Measurements from ENCODE around the gene SMTNL1. TPM values are rescaled to one million over a fixed set of nuclear protein-coding genes. Genes with fewer than 3 reads are reported as not detected.

Gene SMTNL1
- total and polyA plus RNA-seq, 9 of the 15 experiments (the other 6 are each of a cell fraction or from before 2014, with no cell fraction given), result not detected

- FAIRE-seq, result no peak
- ChIA-PET POLR2A (interaction anchor here (0.6 to 4.1 kb wide), 7 partner anchors 9 to 168 kb away, joined by 3 to 31 read pairs (median 6); partner anchors contain the start of gene TIMM10), CTCF (ENCODE audit: low intra/inter-chr PET ratio) (no interaction called here)
- Histone ChIP-seq H3K9me3 (replicated peaks; ENCODE audit: control insufficient read depth, insufficient read depth, low read depth, low read length) (no peaks in the 10 kb centered on the region), H3K4me1 (replicated peaks in 1 of 2; ENCODE audit: control insufficient read depth in 2 of 2, insufficient read depth in 2 of 2, low read length in 2 of 2) (peaks cover 21 to 31% of the 10 kb centered on the region in 2 experiments; a peak in 4 of 5 replicates), H3K9ac (ENCODE audit: insufficient read depth in 1 of 2, low read depth in 2 of 2, low read length in 2 of 2) (peak overlapping the region; percentile 89 to 90), H2AFZ (ENCODE audit: low read depth, low read length) (peak overlapping the region; percentile 99), H3K27ac (ENCODE audit: extremely low read depth, low read depth, low read length) (peak overlapping the region; percentile 86), H3K9me1 (ENCODE audit: control insufficient read depth, insufficient read depth, low read length) (no peaks in the 10 kb centered on the region), H3K36me3 (ENCODE audit: control insufficient read depth, insufficient read depth, low read length) (peaks cover 17% of the 10 kb centered on the region; the same call in 2 of the 3 replicates), H3K4me2 (ENCODE audit: insufficient read depth, low read length) (peak overlapping the region; percentile 88), H3K79me2 (ENCODE audit: control insufficient read depth, insufficient read depth, low read length) (peaks cover 49% of the 10 kb centered on the region), H3K4me3 (peak overlapping the region; percentile 88), H4K20me1 (replicated peaks; ENCODE audit: control insufficient read depth, insufficient read depth, low read length) (no peaks in the 10 kb centered on the region), H3K27me3 (ENCODE audit: control insufficient read depth in 2 of 2, insufficient read depth in 2 of 2, low read length in 2 of 2) (no peaks in the 10 kb centered on the region)
- intact Hi-C loops (cut with micrococcal nuclease), result no loop called here
- peak; percentile 56 for ATAC-seq
- in situ Hi-C loops (cut with MboI), result no loop called here
- DNase-seq (ENCODE audit: extremely low read depth in 1 of 4, low spot score in 3 of 4), result peak in 3 of 4 experiments; percentile 46 to 56 (median 49)
- BruUV-seq (replicated peaks), result no TSS peak
- WGBS (ENCODE audit: insufficient coverage, low coverage, missing lambda C conversion rate), result 5% methylated on average over 30 of the region's 35 CpGs
- TF ChIP-seq, protein P1, sequence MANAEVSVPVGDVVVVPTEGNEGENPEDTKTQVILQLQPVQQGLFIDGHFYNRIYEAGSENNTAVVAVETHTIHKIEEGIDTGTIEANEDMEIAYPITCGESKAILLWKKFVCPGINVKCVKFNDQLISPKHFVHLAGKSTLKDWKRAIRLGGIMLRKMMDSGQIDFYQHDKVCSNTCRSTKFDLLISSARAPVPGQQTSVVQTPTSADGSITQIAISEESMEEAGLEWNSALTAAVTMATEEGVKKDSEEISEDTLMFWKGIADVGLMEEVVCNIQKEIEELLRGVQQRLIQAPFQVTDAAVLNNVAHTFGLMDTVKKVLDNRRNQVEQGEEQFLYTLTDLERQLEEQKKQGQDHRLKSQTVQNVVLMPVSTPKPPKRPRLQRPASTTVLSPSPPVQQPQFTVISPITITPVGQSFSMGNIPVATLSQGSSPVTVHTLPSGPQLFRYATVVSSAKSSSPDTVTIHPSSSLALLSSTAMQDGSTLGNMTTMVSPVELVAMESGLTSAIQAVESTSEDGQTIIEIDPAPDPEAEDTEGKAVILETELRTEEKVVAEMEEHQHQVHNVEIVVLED (CRISPR knock-in tag; IDR thresholded peaks at IDR 0.05), result no peak
- no peak for TF ChIP-seq MECOM (CRISPR knock-in tag; IDR thresholded peaks at IDR 0.05)
- TF ChIP-seq ATF4 (CRISPR knock-in tag; IDR thresholded peaks at IDR 0.05), result no peak
- TF ChIP-seq CBX5 (IDR thresholded peaks at IDR 0.05; ENCODE audit: borderline replicate concordance, low read depth), result no peak
- no peak for TF ChIP-seq ZNF134 (CRISPR knock-in tag; conservative IDR thresholded peaks at IDR 0.05)
- TF ChIP-seq SP2 (IDR thresholded peaks at IDR 0.05; ENCODE audit: extremely low read depth, low read depth, low read length, poor library complexity, severe bottlenecking), result no peak
- no peak for TF ChIP-seq C11orf30 (IDR thresholded peaks at IDR 0.05; ENCODE audit: low read depth)
- no peak for TF ChIP-seq NCOA1 (IDR thresholded peaks at IDR 0.05; ENCODE audit: low read depth)
- TF ChIP-seq ZBTB1 (CRISPR knock-in tag; IDR thresholded peaks at IDR 0.05; ENCODE audit: borderline replicate concordance, low read depth), result no peak
- no peak for TF ChIP-seq U2AF1 (optimal IDR thresholded peaks at IDR 0.05; ENCODE audit: low read depth, low read length)
- TF ChIP-seq UBTF (IDR thresholded peaks at IDR 0.05; ENCODE audit: borderline replicate concordance in 1 of 2, low read depth in 2 of 2, low read length in 2 of 2), result 0 out of 4 replicates have a peak, but pooled peaks of 1 of the 2 experiments have one; percentile 29
- no peak for TF ChIP-seq RB1 (IDR thresholded peaks at IDR 0.05; ENCODE audit: low read depth)
- TF ChIP-seq, protein P2, sequence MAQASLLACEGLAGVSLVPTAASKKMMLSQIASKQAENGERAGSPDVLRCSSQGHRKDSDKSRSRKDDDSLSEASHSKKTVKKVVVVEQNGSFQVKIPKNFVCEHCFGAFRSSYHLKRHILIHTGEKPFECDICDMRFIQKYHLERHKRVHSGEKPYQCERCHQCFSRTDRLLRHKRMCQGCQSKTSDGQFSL (CRISPR knock-in tag; IDR thresholded peaks at IDR 0.05), result no peak
- TF ChIP-seq, protein P2 (tag; IDR thresholded peaks at IDR 0.05), result no peak
Measured at GRCh38 chr11:57513911-57514537, 23.4 kb upstream of the SMTNL1 start.

Measured in K562 (cell line).